Measurements from ENCODE around the gene SELL.
"Not testable (repeated sequence)": the region's sequence is repeated elsewhere in the genome, so short reads cannot be mapped to it uniquely, and the experiment has no call there.

DNA sequence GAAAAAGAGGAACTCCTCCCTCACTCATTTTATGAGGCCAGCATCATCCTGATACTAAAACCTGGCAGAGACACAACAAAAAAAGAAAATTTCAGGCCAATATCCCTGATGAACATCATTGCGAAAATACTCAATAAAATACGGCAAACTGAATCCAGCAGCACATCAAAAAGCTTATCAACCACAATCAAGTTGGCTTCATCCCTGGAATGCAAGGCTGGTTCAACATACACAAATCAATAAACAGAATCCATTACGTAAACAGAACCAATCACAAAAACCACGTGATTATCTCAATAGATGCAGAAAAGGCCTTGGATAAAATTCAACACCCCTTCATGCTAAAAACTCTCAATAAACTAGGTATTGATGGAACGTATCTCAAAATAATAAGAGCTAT, 1.7 kb upstream of the SELL start:
- TF ChIP-seq, protein P1, sequence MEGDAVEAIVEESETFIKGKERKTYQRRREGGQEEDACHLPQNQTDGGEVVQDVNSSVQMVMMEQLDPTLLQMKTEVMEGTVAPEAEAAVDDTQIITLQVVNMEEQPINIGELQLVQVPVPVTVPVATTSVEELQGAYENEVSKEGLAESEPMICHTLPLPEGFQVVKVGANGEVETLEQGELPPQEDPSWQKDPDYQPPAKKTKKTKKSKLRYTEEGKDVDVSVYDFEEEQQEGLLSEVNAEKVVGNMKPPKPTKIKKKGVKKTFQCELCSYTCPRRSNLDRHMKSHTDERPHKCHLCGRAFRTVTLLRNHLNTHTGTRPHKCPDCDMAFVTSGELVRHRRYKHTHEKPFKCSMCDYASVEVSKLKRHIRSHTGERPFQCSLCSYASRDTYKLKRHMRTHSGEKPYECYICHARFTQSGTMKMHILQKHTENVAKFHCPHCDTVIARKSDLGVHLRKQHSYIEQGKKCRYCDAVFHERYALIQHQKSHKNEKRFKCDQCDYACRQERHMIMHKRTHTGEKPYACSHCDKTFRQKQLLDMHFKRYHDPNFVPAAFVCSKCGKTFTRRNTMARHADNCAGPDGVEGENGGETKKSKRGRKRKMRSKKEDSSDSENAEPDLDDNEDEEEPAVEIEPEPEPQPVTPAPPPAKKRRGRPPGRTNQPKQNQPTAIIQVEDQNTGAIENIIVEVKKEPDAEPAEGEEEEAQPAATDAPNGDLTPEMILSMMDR (conservative IDR thresholded peaks at IDR 0.05; ENCODE audit: low read length) = not testable (repeated sequence)
- not testable (repeated sequence) for TF ChIP-seq EZH2phosphoT487 (IDR thresholded peaks at IDR 0.05; ENCODE audit: borderline replicate concordance, low read depth, low read length)
